ENCODE data around the gene TTC9B. TPM values are rescaled to one million over a fixed set of nuclear protein-coding genes. Genes with fewer than 3 reads are reported as not detected.

Gene TTC9B
- total and polyA plus RNA-seq, 2 of the 4 experiments (the other 2 are of a cell fraction), result not detected

- H3K18ac ChIP-seq (ENCODE audit: low read depth, low read length), result no peak overlapping the region
- H3K27ac ChIP-seq (ENCODE audit: insufficient read depth, low read length), result no peak overlapping the region
- H3K36me3 ChIP-seq (ENCODE audit: control insufficient read depth, insufficient read depth, low read length), result peaks cover 49% of the 10 kb centered on the region
- in situ Hi-C loops (cut with MboI; ENCODE audit: low sequenced_read_pairs), result no loop called here
- POLR2A ChIA-PET (ENCODE audit: unreplicated experiment), result no interaction called here
- no TSS peak for BruUV-seq (replicated peaks)
- no peak overlapping the region for H3K14ac ChIP-seq (replicated peaks; ENCODE audit: low read depth, low read length)
- no peaks in the 10 kb centered on the region for H3K9me3 ChIP-seq (ENCODE audit: control insufficient read depth, insufficient read depth, low read length)
- no peak overlapping the region for H2AK9ac ChIP-seq (replicated peaks; ENCODE audit: low read depth, low read length, poor library complexity)
- no peak overlapping the region for H2AK5ac ChIP-seq (ENCODE audit: low read depth, low read length)
- dilution Hi-C loops (cut with HindIII; ENCODE audit: low sequenced_read_pairs, unreplicated experiment), result no loop called here
- no peak overlapping the region for H4K8ac ChIP-seq (ENCODE audit: low read depth in 2 of 2, low read length in 2 of 2)
- no peak overlapping the region for H4K91ac ChIP-seq (ENCODE audit: insufficient read depth, low read depth, low read length)
- no peak overlapping the region for H2BK120ac ChIP-seq (ENCODE audit: low read depth, low read length)
- H4K5ac ChIP-seq (ENCODE audit: low read depth, low read length), result no peak overlapping the region
- H3K23ac ChIP-seq (ENCODE audit: low read depth, low read length), result no peak overlapping the region
- H2AFZ ChIP-seq (replicated peaks; ENCODE audit: low read length, poor library complexity), result no peak overlapping the region
- 80% methylated on average over 2 of the region's 22 CpGs; no CpG with 5 or more reads in 1 of the 2 experiments for WGBS, 2 experiments (ENCODE audit: extremely low coverage in 2 of 2, insufficient read length in 1 of 2)
- no peak for ATAC-seq (ENCODE audit: low read depth)
- H3K4me1 ChIP-seq (ENCODE audit: control insufficient read depth, insufficient read depth, low read length), result peaks cover 11% of the 10 kb centered on the region
- H2BK20ac ChIP-seq (ENCODE audit: low read depth, low read length), result no peak overlapping the region
- H3K4ac ChIP-seq (ENCODE audit: low read depth, low read length), result no peak overlapping the region
- peaks cover 4 to 13% of the 10 kb centered on the region in 2 experiments; a peak in 1 of 4 replicates for H3K79me1 ChIP-seq (ENCODE audit: low read depth in 1 of 2, low read length in 2 of 2)
- no peaks in the 10 kb centered on the region for H3K27me3 ChIP-seq (ENCODE audit: control insufficient read depth, insufficient read depth, low read length)
- intact Hi-C loops (cut with micrococcal nuclease), result no loop called here
- H3K4me3 ChIP-seq (ENCODE audit: insufficient read depth, low read depth, low read length), result no peak overlapping the region
- no peak overlapping the region for H3K56ac ChIP-seq (ENCODE audit: extremely low read depth, insufficient read depth, low read length)
- H3K9ac ChIP-seq (ENCODE audit: low read depth, low read length), result no peak overlapping the region
- H3K4me2 ChIP-seq (ENCODE audit: low read depth, low read length), result no peak overlapping the region
- no peaks in the 10 kb centered on the region; the same call in 1 of the 2 replicates for H4K20me1 ChIP-seq (ENCODE audit: insufficient read depth, low read length)
- H2BK15ac ChIP-seq (ENCODE audit: low read depth, low read length), result no peak overlapping the region
- no peak for TF ChIP-seq BHLHE40 (IDR thresholded peaks at IDR 0.05; ENCODE audit: low read depth, low read length)
- no peak for TF ChIP-seq CHD1 (IDR thresholded peaks at IDR 0.05; ENCODE audit: low read depth, low read length)
- CTCF ChIA-PET, result no interaction called here
- no peak overlapping the region for H2BK5ac ChIP-seq (ENCODE audit: low read depth, low read length, poor library complexity, severe bottlenecking)
- H3K9me1 ChIP-seq (ENCODE audit: insufficient read depth, low read length), result peaks cover 13% of the 10 kb centered on the region
- DNase-seq, result no peak
Measured at GRCh38 chr19:40234429-40235237, 16.4 kb upstream of the TTC9B start.
